Activated CD4-positive, alpha-beta T cell treated with anti-CD3 and anti-CD28 coated beads, Interleukin-10, Interleukin-2, amounts not matched to agents 100 ng/mL and 50 ng/mL, durations not matched to agents 16 hours and 8 hours (primary cell): ENCODE data around the gene CADM1.

Experiments
- DNase-seq: peaks from one replicate; pipeline ENCODE4 v3.0.0-alpha.2; 2020

The CADM1 gene

DNA sequence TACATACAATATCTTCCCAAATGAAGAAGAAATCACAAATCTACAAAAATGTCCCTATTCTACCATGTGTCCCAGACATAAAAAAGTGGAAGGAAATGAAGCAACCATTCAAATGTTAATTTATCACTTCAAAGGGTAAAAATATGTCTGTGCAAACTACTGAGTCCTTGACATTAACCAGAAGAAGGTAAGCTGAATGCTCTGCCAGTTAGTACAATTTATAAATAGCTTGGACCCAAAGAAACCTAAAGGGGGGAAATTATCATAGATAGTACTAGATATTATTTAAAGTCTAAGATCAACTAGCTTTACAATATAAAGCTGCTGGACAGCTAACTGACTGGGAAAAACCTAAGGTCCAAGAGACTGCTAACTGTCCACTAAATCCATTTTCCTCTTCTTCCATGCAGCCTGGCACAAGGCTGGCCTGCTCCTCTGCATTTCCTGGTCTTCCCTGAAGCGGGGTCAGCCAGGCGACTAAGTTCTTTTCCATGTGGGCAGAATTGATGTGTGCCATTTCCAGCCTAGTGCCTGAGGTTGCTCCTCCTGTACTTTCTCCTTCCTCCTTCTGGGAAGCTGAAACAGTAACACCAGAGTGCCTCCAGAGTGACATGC is 190.9 kb downstream of the CADM1 start:
- DNase-seq, result no peak

DNA sequence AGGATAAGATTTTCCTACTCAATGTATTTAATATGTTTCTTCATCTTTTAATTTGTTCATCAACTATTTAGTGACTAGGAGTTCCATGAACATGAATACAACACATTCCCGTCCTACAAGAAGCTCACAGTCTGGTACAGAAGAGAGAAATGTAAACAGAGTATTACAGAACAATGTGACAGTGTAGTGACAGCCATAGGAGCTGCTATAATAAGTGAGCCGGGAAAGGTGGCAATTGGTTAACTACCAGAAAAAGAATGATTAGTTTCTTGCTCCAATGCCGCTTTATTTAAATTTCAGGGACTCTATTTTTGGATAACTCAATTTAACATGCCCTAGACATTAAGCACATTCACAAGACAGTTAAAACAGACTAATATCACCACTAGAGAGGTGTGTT is 192.3 kb downstream of the CADM1 start:
- no peak for DNase-seq

DNA sequence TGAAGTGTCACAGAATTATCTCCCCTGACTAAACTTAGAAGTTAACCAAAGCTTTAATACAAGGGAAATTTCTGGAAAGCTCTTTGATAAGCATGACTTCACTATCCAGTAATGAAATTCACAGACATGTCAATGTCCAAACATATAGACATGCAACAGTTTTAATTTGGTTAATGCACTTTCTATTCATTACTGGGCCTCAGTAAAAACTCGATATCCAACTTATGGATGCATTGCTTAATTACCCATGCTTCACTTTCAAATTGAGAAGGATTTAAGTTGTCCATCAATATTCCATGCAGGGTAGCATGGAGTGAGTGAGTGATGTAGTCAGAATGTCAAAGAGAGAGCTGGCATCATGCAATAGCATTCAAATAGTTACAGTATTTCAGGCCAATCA is 197.5 kb downstream of the CADM1 start:
- no peak for DNase-seq

DNA sequence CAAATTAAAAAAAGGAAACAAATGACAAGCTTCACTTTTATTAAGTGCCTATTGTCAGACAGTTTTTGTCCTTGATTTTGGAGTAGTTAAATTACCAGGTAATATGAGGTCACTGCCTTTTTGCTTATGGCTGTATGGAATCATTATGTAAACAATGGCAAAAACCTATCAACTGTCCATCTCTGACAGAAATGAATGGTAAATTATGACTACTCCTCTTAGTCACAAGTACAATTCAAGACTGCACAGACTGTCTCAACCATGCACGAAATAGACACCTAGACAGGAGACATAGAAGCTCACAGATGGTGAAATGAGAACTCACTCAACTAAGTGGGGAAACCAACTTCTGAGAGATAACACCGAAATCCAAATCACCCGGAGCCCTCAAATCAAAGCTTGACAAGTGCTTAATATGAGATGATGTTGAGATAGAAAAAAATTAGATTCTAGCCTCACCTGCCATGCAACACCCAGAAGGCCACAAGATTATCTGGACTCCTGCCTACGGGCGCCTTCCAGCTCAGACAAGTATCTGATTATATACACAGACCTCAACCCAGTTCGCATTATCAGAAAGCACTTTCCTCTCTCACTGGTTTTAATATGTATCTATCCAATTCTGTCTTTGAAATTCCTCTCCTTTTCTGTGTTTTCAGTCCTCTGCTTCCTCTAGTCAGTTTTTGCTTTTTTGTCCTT is 199.3 kb downstream of the CADM1 start:
- no peak for DNase-seq

DNA sequence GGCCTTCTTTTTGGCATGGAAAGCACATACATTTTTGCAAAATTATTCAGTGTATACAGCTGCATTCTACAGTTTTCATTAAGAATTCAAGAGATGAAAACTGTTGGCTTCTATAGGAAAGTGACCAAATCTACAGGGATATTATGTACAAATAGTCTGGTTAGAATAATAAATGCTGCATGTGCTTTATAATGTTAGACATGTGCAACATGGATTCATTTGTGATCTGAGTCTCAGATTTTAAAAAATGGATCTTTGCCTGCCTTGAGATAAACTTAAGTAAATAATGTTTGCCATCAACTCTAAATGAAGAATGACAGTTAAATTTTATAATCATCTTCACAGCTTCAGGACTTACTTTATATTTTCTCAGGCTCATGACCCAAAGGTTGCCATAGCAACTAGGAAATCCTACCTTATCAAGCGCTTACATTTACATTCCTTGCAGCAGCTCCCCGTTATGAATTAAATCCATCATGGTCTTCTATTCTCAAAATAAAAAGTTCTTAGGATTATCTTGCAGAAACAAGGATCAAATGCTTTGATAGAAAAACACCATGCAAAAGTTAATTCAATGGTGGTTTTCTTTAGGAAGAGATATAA is 200.2 kb downstream of the CADM1 start:
- DNase-seq, result no peak

DNA sequence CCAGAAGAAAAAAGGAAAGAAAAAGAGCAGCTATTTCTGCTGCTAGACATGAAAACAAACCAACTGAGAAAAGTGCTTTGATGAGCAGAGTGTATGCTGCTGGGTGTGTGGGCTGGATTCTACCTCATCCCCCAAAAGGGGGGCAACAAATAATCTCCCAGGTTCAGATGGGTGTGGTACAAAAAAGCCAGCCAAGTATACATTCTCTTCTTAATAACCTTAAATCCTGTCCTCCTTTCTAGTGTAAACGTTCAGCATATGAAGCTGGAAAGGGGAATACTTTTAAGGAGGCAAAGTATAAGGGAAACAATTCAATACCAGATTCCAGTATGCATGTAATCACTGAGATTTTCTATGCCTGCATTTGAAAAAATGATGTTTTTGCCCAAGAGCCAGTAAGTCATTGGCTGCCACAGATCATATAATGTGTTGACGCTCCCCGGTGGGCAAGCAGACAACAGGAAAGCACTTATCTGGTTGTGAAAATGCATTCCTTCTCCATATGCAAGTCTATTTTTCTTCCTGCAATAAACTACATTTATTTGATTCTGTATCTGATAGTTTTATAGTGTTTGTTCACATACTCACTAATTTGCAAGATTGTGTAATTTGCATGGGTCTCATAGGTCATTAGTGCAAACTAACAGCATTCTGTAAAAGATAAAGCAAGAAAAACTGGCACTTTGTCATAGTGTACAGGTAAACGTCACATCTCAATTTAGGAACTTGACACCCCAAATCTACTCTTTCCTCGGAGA is 201.1 kb downstream of the CADM1 start:
- no peak for DNase-seq

DNA sequence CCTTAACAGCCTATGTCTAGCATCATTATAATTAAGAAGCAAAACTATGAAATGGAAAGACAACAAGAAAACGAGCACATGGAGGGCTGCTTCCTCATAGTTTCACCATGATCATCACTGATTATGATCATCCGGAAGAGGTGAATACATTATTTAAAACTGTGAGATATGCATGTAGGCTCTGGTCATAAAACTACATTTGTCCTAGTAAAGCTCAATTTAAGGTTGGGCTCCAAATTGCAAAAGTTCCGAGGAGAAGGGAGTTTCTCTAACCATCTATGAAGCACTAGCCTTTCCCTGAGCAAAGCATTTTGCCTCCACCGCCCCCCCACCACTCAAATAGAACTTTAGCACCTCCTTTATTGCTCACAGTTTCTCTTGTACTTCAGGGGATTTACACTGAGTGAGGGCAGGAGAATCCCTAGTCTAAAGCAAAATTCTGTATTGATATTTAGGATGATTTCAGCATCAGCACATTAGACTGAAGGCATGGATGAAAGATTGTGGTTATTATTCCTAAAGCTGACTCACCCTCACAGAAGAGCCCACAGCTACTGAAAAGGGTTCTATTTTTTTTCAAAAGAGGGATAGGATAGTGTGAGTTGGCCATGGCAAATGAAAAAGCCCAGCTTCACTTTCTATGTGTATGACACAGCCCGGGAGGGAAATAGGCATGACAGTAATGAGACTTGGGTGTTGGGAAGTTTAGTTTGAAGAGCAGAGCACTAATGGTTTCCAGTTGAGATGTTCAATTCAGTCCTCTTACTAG is 203.4 kb downstream of the CADM1 start:
- DNase-seq, result no peak

DNA sequence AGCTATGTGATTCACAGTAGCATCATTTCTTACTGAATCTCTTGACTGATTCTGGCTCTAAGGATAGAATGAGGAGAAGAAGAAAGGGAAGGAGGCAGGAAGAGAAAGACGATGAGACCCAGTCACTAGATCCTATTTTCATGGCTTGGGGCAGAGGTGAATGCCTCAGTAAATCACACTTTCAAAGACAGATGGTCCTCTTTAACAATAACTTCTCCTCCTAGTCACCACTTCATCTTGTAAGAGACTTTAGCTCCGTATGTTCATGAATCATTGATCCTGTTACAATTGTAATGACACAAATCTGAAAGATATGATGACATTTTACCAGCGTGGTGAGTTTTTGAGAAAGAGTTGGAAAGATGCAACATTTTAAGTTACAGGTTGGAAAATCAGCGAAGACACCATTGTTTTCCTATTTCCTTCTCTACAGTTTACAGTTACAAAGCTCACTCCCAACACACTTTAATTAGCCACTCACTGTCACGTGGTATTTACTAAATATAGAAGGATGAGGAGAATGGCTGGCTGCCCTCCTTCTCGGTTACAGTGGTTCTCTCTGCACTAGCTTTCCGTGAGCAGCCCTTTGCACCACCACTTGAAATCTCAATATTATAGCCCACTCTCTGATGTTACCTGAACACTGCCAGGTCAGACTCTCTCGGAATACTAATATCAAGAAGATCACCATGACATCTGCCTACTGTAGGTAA is 205.8 kb downstream of the CADM1 start:
- no peak for DNase-seq

DNA sequence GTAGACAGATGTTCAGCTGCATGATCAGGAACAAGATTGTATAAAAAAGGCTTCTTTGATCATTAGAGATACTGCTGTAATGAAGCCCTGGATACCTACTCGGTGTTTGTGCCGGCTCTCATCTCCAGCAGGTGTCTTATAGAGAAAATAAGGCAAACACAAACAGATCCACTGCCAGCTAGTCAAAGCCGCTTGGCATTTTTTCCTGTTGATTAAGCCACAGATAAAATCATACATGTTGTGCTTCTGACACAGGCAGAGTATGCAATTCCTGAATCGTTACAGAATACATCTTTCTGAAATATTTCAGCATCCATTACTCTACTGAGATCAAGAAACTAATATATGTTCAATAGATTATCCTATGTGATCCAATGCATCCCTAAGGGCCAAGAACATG is 206.9 kb downstream of the CADM1 start:
- no peak for DNase-seq

DNA sequence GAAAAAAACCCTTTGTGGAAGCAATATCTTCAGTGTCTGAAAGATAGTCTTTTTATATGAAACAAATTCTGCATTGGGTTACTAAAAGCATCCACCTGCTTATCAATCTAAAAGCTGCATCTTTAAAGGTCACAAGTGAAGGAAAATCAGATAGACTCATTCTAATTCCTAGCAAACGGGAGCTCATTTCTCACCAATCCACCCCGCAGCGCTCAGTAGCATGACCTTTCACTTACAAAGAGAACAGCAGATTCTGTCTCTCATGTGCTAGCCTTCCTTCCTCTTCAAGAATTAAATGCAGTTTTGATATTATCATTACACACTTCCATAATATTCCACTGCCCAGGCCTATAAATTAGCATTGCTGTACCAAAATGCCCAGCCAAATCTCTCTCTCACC is 212.9 kb downstream of the CADM1 start:
- DNase-seq, result no peak

DNA sequence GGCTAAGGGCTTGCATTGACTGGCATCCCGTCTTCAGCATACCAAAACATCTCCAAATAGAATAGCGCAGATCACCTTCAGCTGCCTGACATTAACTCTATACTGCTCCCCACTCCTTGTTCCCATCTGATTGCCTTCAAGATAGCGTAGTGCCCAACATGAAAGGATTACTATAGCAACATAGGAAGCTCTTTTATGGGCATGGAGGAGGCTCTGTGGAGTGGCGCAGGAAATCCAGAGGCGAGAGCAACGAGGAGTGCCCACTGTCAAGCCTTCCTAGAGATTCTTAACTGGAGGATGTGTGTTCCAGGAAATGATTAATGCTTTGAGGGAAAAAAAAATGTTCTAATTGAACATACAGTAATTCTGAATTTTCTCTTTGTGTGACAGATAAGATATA is 213.3 kb downstream of the CADM1 start:
- DNase-seq, result no peak

DNA sequence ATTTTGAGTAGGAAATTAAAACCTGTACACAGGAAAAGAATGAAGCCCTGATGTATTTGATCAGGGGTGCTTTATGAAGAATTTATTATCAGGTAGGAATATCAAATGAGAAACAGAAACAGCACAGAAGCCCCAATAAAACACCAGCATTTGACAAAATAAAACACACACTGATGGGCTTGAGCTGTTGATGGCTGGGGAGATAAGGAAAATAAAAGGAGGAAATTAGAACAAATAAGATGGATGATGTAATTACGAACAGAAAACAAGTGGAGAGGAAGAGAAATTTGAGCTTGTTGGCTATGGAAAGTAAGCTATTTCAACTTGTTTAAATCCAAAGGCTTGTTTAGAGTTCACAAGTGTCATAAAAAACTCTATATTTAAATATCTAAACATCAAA is 213.7 kb downstream of the CADM1 start:
- DNase-seq, result no peak

DNA sequence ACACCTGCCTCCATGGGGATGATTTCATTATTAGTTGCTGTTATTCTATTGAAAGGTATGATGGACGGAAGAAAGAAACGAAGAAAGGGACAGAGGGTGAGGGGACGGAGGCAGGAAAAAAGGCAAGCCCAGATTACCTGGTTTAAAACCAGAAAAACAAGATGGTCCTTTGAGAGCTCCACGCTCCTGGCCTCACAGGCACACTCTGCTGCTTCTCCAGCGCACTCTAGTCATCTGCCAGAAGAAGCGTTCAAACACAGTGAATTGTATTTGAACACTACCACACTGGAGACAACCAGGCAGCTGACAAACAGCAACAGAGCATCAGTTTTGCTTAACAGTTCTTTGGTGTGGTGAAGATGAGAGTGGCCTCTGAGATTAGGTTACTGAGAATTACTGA is 216.9 kb downstream of the CADM1 start:
- no peak for DNase-seq

DNA sequence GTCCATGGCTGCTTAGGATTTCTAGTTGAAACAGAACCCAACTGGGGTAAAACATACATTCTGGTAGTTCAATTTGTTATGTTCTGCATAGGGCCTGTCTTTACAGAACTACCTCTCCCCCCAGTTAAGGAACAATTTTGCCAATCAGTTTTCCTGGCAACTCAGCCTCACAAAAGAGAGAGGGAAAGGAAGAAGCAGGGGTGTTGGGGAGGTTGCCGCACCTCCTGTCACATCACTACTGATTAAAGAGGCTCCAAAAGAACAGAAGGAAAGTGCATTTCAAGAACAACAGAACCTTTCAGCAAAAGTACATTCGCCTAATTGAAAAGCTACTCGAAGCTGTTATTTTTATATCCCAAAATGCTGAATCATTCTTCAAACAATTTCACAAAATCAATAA is 217.6 kb downstream of the CADM1 start:
- no peak for DNase-seq

DNA sequence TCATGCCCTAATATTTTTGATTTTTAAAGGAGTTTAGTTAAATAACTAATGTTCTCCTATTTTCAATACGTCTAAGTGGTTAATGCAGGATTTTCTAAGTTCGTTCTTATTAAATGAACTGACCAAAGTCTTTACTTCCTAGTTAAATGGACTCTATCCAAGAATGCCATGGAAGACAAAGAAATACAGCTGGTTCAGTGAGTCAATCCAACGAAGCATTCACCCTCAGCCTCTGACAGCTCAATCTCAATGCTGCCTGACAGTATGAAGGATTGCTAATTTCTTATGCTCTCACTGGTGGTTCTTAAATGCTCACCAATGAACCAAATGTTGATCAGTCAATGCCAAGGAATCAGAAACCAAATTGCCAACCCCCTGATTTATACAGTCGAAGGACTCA is 219.4 kb downstream of the CADM1 start:
- DNase-seq, result no peak

DNA sequence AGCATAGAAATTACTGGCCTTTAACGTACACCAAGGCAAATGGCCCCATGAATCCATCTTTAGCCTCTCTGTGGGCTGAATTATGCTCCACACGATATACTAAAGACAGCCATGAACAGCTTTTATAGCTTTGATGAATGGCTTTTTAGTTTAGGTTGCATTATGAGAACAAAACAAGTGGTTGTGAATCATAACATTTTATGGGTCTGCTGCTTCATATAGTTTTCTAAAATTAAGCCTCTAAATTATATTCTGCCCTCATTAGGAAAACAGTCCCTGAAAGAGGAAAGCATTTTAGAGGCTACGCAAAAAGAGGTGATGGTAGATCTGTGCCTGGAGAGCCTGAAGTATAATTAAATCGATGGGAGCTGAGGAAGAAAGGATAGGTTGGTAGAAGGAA is 221.3 kb downstream of the CADM1 start:
- DNase-seq, result no peak

DNA sequence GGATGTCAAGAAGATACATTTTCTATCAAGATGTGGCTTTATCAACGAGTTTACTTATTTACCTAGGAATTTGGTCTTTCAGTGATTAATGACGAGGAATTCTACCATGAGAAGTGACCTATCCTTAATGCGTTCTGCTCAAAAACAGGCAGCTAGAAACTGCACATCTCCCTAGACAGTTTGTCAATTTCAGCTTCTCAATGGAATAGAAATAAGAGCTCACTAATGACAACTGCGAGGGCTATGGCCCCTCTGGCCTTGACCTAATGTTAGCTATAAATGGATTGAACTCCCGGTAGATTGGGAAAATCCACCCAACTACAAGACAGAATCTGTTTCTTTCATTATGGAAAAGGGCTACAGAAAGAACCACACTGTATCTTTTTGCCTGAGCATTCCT is 223.4 kb downstream of the CADM1 start:
- no peak for DNase-seq

DNA sequence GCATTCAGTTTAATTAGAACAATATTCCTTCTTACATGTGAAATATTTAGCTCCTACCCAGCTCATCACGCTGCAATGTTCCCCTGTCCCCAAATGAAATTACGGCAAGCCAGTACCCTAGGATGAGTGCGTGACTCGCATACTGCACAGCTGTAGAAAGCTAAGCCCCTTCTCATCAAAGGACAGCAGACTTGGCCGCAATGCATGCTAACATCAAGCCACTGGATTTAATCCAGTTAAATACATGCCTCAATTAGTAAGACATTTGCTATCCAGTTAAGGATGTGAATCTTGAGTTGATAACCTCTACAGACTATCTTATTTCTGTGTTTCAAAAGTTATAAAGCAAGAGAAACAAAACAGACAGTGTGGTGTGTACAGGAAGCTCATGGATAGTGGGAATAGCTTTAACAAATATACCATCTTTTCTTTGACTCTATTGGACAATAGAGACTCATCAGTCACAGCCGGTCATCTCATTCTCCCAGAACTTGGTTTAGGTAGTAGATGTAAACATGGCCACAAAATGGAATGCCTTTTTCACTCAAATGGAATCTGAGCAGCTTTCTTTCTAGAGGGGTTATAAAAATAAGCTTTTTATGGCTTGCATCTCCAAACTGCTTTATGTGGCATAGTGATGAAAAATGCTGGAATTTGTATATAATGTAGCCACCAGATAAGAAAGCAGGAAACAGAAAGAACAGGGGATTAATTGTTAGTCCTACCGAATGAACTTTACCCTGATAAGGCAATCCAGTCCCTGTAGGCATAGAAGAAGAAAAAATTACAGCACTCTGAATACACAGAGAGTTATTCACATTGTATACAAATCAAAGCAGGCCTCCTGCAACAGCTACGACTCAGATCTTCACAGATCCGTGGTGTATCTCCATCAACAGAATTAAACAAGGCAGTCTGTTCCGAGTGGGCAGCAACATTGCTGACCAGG is 224.1 kb downstream of the CADM1 start:
- no peak for DNase-seq

DNA sequence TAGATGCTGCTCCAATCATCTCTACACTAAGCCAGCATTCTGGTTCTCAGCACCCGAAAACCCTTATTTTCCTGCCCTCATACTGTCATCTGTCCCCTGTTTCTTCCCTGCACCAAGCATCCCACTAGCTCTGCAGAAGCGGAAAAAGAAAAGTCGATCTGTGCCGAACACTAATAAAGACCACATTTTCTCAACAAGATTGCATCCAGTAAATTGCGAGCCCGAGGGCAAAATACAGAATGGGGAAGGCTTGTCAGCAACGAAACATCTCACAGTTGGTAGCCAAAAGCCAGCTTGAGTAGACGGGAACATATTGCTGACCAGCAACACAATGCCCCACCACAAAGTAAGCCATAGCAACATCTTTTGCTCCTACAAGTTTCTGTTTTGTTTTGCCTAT is 227.4 kb downstream of the CADM1 start:
- no peak for DNase-seq

DNA sequence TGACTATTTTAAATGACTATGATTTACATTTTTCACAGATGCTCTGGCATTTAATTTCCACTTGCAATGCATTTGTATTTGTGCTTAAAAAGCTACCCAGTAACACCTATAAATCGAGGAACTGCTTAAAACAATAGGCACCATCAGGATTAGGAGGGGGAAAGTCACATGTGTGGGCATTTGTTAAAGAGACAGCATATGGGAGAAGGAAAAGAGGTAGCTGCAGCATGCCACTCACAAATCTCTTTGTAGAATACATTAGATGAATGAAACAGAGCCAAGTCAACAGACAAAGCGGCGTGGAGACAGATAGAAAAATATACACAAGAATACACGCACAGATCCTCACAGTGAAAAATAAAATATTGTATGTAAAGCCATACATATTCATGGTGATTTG is 228.0 kb downstream of the CADM1 start:
- DNase-seq, result no peak

DNA sequence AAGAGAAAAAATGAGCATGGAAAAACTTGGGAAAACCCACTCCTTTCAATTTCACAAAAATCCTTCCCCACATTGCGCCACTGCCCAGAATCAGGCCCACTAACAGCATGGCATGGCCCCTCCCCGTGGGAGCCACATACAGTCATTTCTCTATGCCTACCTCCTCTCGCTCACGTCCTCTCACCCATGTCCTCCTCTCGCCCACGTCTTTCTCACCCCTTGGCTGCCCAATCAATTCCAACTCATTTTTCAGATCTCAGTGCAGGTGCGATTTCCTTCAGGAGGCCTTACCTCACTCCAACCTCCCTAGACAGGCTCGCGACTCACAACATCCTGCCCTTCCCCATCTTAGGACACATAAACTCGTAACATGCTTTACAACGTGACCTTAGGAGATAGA is 229.2 kb downstream of the CADM1 start:
- no peak for DNase-seq
